PC-9 (cell line): ENCODE data around the gene PIGC.

Source experiments
- CTCF ChIP-seq: fragments of 200-600 bp; sonication (generic); conservative IDR thresholded peaks from 2 replicates; pipeline ENCODE4 v1.6.1; 2017; ENCODE audit warnings: mixed run types, antibody characterized with exemption, mild to moderate bottlenecking, moderate library complexity
- EZH2 ChIP-seq: fragments of 200-600 bp; sonication (generic); IDR thresholded peaks from 2 replicates; pipeline ENCODE4 v1.8.0; 2017; ENCODE audit warnings: antibody characterized with exemption, low read depth

- TF ChIP-seq CTCF (no peak), EZH2 (no peak)
Measured at GRCh38 chr1:172485626-172486025, 41.8 kb upstream of the PIGC start.
